ENCODE results near the gene GMCL2.

GRCh38 chr5:178177569-178177968, 9.6 kb downstream of the GMCL2 start:
- no peak for TF ChIP-seq CTCF (IDR thresholded peaks at IDR 0.05)
- no peak for TF ChIP-seq POLR2A (IDR thresholded peaks at IDR 0.05)
